ENCODE results near the gene ACAP1. TPM values are rescaled to one million over a fixed set of nuclear protein-coding genes. Genes with fewer than 3 reads are reported as not detected.

Gene ACAP1
- total and polyA plus RNA-seq, 12 donors: 2.1 to 54.7 (median 10.8) TPM

- intact Hi-C loops (cut with DNase I): no loop called here
- TF ChIP-seq CTCF (IDR thresholded peaks at IDR 0.05): no peak
- no peak for TF ChIP-seq POLR2A (IDR thresholded peaks at IDR 0.05)
- Histone ChIP-seq H3K27me3 (no peaks in the 10 kb centered on the region), H3K27ac (no peak overlapping the region), H3K4me3 (no peak overlapping the region), H3K36me3 (replicated peaks in 1 of 2) (no peaks in the 10 kb centered on the region), H3K4me1 (replicated peaks in 1 of 2) (peaks cover 6 to 16% of the 10 kb centered on the region in 2 donors), H3K9me3 (replicated peaks in 1 of 3) (no peaks in the 10 kb centered on the region)
- 36 to 80% (median 64%) methylated on average over 2 of the region's 2 CpGs for WGBS, 4 donors
- DNase-seq: peak in 1 of 7 donors; percentile 11
Measured at GRCh38 chr17:7391307-7391706, 55.0 kb downstream of the ACAP1 start.

- peak in 1 of 7 donors; percentile 51 for DNase-seq
- intact Hi-C loops (cut with DNase I): no loop called here
- Histone ChIP-seq H3K4me3 (peak overlapping the region in 1 of 4 donors; percentile 72), H3K9me3 (replicated peaks in 1 of 3) (no peaks in the 10 kb centered on the region), H3K4me1 (replicated peaks in 1 of 2) (peaks cover 6 to 16% of the 10 kb centered on the region in 2 donors), H3K27me3 (no peaks in the 10 kb centered on the region), H3K27ac (peak overlapping the region in 1 of 5 donors; percentile 90), H3K36me3 (replicated peaks in 1 of 2) (no peaks in the 10 kb centered on the region)
- WGBS, 4 donors: 75 to 80% (median 78%) methylated on average over 23 to 42 of the region's 42 CpGs
- no peak for TF ChIP-seq CTCF (IDR thresholded peaks at IDR 0.05)
- no peak for TF ChIP-seq POLR2A (IDR thresholded peaks at IDR 0.05)
Measured at GRCh38 chr17:7392696-7393612, 56.6 kb downstream of the ACAP1 start.

- DNase-seq: peak in 2 of 7 donors; percentile 39
- Histone ChIP-seq H3K9me3 (replicated peaks in 1 of 3) (no peaks in the 10 kb centered on the region), H3K4me1 (replicated peaks in 1 of 2) (peaks cover 6 to 16% of the 10 kb centered on the region in 2 donors), H3K27me3 (no peaks in the 10 kb centered on the region), H3K4me3 (peak overlapping the region; percentile 56 to 72 (median 62)), H3K36me3 (replicated peaks in 1 of 2) (no peaks in the 10 kb centered on the region), H3K27ac (peak overlapping the region in 4 of 5 donors; percentile 90 to 96 (median 94))
- WGBS, 4 donors: 8 to 12% (median 10%) methylated on average over 24 to 48 of the region's 48 CpGs
- intact Hi-C loops (cut with DNase I): no loop called here
- TF ChIP-seq CTCF (IDR thresholded peaks at IDR 0.05) (no peak), POLR2A (IDR thresholded peaks at IDR 0.05) (no peak)
Measured at GRCh38 chr17:7393613-7394451, 57.5 kb downstream of the ACAP1 start.
